ENCODE results near the gene LCNL1. TPM values are rescaled to one million over a fixed set of nuclear protein-coding genes. Genes with fewer than 3 reads are reported as not detected.

Gene LCNL1
- total RNA-seq, 6 donors from 2014 or later: 0.61 to 6.3 (median 1.8) TPM; not detected in 1

DNA sequence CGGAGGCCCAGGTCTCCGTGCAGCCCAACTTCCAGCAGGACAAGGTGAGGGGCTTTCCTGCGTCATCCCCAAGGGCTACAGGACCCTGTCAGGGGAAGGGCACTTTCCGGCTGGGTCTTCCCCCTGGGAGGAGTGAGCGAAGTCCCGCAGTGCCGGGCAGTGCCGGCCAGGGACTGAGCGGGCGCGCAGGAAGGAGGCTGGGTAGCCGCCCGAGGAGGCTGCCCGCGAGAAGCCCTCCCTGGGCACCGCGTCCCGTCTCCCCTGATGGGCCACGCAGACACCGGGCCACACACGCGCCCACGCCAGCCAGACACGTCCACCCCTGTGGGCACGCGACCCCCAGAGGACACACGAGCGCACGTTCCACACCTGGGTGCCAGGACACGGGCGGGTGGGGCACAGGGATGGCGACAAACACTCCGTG, 5.1 kb upstream of the LCNL1 start:
- no peaks in the 10 kb centered on the region for H3K27me3 ChIP-seq
- H3K4me3 ChIP-seq: peak overlapping the region; percentile 18 to 55 (median 46)
- TF ChIP-seq EP300 (IDR thresholded peaks at IDR 0.05): no peak
- TF ChIP-seq, protein P1, sequence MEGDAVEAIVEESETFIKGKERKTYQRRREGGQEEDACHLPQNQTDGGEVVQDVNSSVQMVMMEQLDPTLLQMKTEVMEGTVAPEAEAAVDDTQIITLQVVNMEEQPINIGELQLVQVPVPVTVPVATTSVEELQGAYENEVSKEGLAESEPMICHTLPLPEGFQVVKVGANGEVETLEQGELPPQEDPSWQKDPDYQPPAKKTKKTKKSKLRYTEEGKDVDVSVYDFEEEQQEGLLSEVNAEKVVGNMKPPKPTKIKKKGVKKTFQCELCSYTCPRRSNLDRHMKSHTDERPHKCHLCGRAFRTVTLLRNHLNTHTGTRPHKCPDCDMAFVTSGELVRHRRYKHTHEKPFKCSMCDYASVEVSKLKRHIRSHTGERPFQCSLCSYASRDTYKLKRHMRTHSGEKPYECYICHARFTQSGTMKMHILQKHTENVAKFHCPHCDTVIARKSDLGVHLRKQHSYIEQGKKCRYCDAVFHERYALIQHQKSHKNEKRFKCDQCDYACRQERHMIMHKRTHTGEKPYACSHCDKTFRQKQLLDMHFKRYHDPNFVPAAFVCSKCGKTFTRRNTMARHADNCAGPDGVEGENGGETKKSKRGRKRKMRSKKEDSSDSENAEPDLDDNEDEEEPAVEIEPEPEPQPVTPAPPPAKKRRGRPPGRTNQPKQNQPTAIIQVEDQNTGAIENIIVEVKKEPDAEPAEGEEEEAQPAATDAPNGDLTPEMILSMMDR (IDR thresholded peaks at IDR 0.05): peak in 1 of 6 experiments; percentile 8
- H3K9me3 ChIP-seq: no peaks in the 10 kb centered on the region
- peak overlapping the region; percentile 76 to 85 (median 80) for H3K27ac ChIP-seq
- H3K36me3 ChIP-seq: no peaks in the 10 kb centered on the region
- ATAC-seq (ENCODE audit: low FRiP score in 2 of 2): no peak
- 36% methylated on average over 17 of the region's 33 CpGs; no CpG with 5 or more reads in 1 of the 2 donors for WGBS, 2 donors
- peaks cover 37 to 75% (median 61%) of the 10 kb centered on the region in 4 donors for H3K4me1 ChIP-seq
- no peak for DNase-seq

DNA sequence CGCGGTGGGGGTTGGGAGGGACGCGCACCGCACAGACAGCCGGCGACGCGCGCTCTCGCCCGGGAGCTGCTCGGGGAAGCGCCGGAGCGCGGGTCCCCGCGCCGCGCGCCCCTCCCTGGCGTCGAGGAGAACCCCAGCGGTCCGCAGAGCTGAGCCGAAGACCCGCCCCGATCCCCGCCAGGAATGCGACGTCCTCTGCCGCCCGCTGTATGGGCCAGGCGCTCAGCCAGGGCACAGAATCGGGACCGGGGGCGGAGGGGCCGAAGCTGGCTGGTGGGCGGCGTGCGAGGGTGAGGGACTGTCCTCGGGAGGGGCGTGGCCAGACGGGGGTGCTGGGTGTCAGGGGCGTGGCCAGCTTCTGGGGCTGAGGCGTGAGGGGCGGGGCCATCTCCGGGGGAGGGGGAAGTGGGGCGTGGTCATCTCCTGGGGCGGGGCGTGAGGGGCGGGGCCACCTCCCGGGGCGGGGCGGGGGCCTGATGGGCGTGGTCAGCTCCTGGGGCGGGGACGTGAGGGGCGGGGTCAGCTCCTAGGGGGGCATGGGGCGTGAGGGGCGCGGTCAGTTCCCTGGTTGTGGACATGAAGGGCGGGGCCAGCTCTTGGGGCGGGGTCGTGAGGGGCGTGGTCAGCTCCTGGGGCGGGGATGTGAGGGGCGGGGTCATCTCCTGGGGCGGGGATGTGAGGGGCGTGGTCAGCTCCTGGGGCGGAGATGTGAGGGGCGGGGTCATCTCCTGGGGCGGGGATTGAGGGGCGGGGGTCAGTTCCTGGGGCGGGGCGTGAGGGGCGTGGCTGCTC, 4.5 kb upstream of the LCNL1 start:
- ATAC-seq (ENCODE audit: low FRiP score in 2 of 2) (peak; percentile 45 to 70), DNase-seq (peak; percentile 73 to 92)
- peak overlapping the region; percentile 18 to 55 (median 46) for H3K4me3 ChIP-seq
- H3K27me3 ChIP-seq: no peaks in the 10 kb centered on the region
- no peaks in the 10 kb centered on the region for H3K36me3 ChIP-seq
- H3K4me1 ChIP-seq: peaks cover 39 to 78% (median 67%) of the 10 kb centered on the region in 4 donors
- H3K9me3 ChIP-seq: no peaks in the 10 kb centered on the region
- 1% methylated on average over 34 of the region's 78 CpGs; no CpG with 5 or more reads in 1 of the 2 donors for WGBS, 2 donors
- H3K27ac ChIP-seq: peak overlapping the region; percentile 81 to 87 (median 84)
- TF ChIP-seq POLR2A (IDR thresholded peaks at IDR 0.05): no peak
- no peak for TF ChIP-seq EP300 (IDR thresholded peaks at IDR 0.05)
- TF ChIP-seq POLR2AphosphoS5 (IDR thresholded peaks at IDR 0.05): peak in 1 of 2 donors; percentile 54
- TF ChIP-seq, protein P1 (IDR thresholded peaks at IDR 0.05): peak in 2 of 6 experiments; percentile 6 to 25

DNA sequence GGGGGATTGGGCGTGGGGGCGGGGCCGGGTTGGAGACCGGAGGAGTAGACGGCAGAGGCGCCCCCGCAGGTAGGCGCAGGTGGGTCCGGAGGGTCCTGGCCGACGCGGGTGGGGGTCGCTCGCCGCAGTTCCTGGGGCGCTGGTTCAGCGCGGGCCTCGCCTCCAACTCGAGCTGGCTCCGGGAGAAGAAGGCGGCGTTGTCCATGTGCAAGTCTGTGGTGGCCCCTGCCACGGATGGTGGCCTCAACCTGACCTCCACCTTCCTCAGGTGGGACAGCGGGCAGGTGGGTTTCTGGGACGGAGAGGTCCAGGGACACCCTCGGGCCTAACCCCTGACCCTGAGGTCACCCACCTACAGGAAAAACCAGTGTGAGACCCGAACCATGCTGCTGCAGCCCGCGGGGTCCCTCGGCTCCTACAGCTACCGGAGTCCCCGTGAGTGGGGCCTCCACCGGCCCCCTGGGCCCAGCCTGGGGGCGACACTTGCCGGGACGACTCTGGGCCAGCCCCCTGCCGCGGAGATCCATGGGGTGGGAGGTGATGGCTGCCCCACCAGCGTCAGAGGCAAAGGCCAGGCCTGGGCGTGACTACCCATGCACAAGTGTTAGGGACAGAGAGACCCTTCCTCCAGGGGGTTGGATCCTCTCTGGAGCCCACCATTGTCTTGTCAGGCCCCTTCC, 3.8 kb upstream of the LCNL1 start:
- Histone ChIP-seq H3K27ac (peak overlapping the region; percentile 79 to 87 (median 83)), H3K4me3 (peak overlapping the region in 1 of 4 donors; percentile 20), H3K9me3 (no peaks in the 10 kb centered on the region), H3K27me3 (no peaks in the 10 kb centered on the region), H3K4me1 (peaks cover 39 to 76% (median 66%) of the 10 kb centered on the region in 4 donors), H3K36me3 (no peaks in the 10 kb centered on the region)
- DNase-seq (peak in 1 of 2 donors; percentile 88), ATAC-seq (ENCODE audit: low FRiP score in 2 of 2) (no peak)
- WGBS, 2 donors: 64% methylated on average over 26 of the region's 41 CpGs; no CpG with 5 or more reads in 1 of the 2 donors
- TF ChIP-seq POLR2A (IDR thresholded peaks at IDR 0.05): no peak
- TF ChIP-seq, protein P1 (IDR thresholded peaks at IDR 0.05): no peak
- TF ChIP-seq EP300 (IDR thresholded peaks at IDR 0.05): no peak
- no peak for TF ChIP-seq POLR2AphosphoS5 (IDR thresholded peaks at IDR 0.05)

DNA sequence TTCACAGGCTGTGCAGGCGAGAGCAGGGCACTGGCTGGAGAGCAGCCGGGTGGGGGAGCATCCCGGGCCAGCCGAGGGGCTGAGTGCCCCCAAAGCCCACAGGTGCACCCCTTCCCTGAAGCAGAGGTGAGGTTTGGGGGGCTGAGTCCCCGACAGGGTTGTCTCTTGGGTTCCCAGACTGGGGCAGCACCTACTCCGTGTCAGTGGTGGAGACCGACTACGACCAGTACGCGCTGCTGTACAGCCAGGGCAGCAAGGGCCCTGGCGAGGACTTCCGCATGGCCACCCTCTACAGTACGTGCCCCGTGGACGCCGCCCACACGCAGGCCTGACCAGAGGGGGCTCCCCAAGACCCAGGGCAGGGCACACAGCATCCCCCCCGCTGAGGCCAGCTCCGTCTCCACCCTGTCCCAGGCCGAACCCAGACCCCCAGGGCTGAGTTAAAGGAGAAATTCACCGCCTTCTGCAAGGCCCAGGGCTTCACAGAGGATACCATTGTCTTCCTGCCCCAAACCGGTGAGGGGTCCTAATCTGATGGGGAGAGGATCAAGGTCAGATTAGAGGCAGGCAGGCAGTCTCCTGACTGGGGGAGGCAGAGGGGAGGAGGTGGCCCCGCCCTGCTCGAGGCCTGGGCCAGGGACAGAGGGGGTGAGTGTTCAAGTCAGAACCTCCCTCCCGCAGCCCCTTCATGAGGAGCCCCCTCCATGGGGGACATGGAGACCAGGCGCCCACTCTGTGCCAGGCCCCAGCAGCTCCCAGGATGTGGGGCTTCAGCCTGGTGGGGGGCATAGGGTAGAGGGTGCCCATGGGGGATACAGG, 2.8 kb upstream of the LCNL1 start:
- TF ChIP-seq POLR2AphosphoS5 (IDR thresholded peaks at IDR 0.05) (no peak), EP300 (IDR thresholded peaks at IDR 0.05) (no peak), POLR2A (IDR thresholded peaks at IDR 0.05) (no peak)
- TF ChIP-seq, protein P1 (IDR thresholded peaks at IDR 0.05): no peak
- 86 to 89% methylated on average over 8 to 18 of the region's 26 CpGs for WGBS, 2 donors
- DNase-seq (peak in 1 of 2 donors; percentile 78), ATAC-seq (ENCODE audit: low FRiP score in 2 of 2) (no peak)
- Histone ChIP-seq H3K36me3 (no peaks in the 10 kb centered on the region), H3K4me3 (no peak overlapping the region), H3K4me1 (peaks cover 37 to 71% (median 60%) of the 10 kb centered on the region in 4 donors), H3K27me3 (peaks cover 0 to 8% (median 4%) of the 10 kb centered on the region in 4 donors), H3K9me3 (no peaks in the 10 kb centered on the region), H3K27ac (peak overlapping the region; percentile 79 to 87 (median 83))

Data from upper lobe of left lung (tissue), 6 donors.